ENCODE measurements around the gene MMP25.

Gene MMP25

GRCh38 chr16:3092501-3092941 lies 46.2 kb downstream of the MMP25 start:
- DNase-seq (ENCODE audit: low read depth in 2 of 2) = no peak

GRCh38 chr16:3094289-3095027 lies 48.1 kb downstream of the MMP25 start:
- DNase-seq (ENCODE audit: low read depth in 2 of 2) = no peak

- peak in 1 of 2 donors; percentile 24 for DNase-seq (ENCODE audit: low read depth in 2 of 2)
These were observed 49.5 kb downstream of the MMP25 start for GRCh38 chr16:3095869-3096268.

GRCh38 chr16:3096362-3096761 lies 50.0 kb downstream of the MMP25 start:
- DNase-seq (ENCODE audit: low read depth in 2 of 2) = no peak

- DNase-seq (ENCODE audit: low read depth in 2 of 2) = no peak
These were observed 50.9 kb downstream of the MMP25 start for GRCh38 chr16:3097266-3097665.

- no peak for DNase-seq (ENCODE audit: low read depth in 2 of 2)
These were observed 52.4 kb downstream of the MMP25 start, which contains the start of gene ZSCAN10 for GRCh38 chr16:3098459-3099394. TSS of gene ZSCAN10 (minus strand) at chr16:3099294. CDS start at chr16:3092937, 6,357 bp downstream.

- DNase-seq (ENCODE audit: low read depth in 2 of 2) = no peak
These were observed 53.0 kb downstream of the MMP25 start for GRCh38 chr16:3099395-3099731.

- peak; percentile 73 to 81 for DNase-seq (ENCODE audit: low read depth in 2 of 2)
These were observed 53.6 kb downstream of the MMP25 start for GRCh38 chr16:3099732-3100499.

GRCh38 chr16:3101018-3101840 lies 54.9 kb downstream of the MMP25 start:
- no peak for DNase-seq (ENCODE audit: low read depth in 2 of 2)

- DNase-seq (ENCODE audit: low read depth in 2 of 2) = no peak
These were observed 55.6 kb downstream of the MMP25 start for GRCh38 chr16:3101841-3102470.

GRCh38 chr16:3106205-3106928 lies 60.0 kb downstream of the MMP25 start:
- DNase-seq (ENCODE audit: low read depth in 2 of 2) = peak; percentile 78 to 83

Measured in stimulated activated CD8-positive, alpha-beta memory T cell treated with anti-CD3 and anti-CD28 coated beads, Interleukin-15, amount 100 ng/mL, for 4 hours (primary cell).